ENCODE data around the gene GPR18.

- TF ChIP-seq CTCF (conservative IDR thresholded peaks at IDR 0.05; ENCODE audit: low read length) (no peak), EZH2phosphoT487 (IDR thresholded peaks at IDR 0.05; ENCODE audit: borderline replicate concordance, low read depth, low read length) (no peak)
Measured at GRCh38 chr13:99276706-99277105, 18.5 kb upstream of the GPR18 start.

All from OCI-LY7 (cell line).